Measurements from ENCODE around the gene SYTL2.

GRCh38 chr11:85663753-85664614 lies 147.0 kb downstream of the SYTL2 start:
- TF ChIP-seq CTCF (conservative IDR thresholded peaks at IDR 0.05; ENCODE audit: low read depth, low read length) = peak; percentile 68
- no peak for TF ChIP-seq EZH2 (IDR thresholded peaks at IDR 0.05; ENCODE audit: borderline replicate concordance, low read depth, low read length, poor library complexity, severe bottlenecking)
